H1 (cell line): Measurements from ENCODE around the gene PRLH.

Experiments used
- JUN ChIP-seq: IDR thresholded peaks from 2 replicates; pipeline ENCODE4 v1.6.1; 2011; ENCODE audit warnings: low read depth, mild to moderate bottlenecking, improper control_type of control experiment, low read length
- PHF8 ChIP-seq: fragments of 200-600 bp; sonication (generic); conservative IDR thresholded peaks from 2 replicates; pipeline ENCODE4 v1.7.1; 2012; ENCODE audit warnings: low read depth, mild to moderate bottlenecking, inconsistent platforms, low read length, moderate library complexity
- POLR2A ChIP-seq, 2 experiments: IDR thresholded peaks; 1 replicate in 1 of 2; 2 replicates in 1 of 2; pipeline ENCODE4 v1.6.1; 2011; ENCODE audit warnings: low read depth in 2 of 2, low read length in 2 of 2, mild to moderate bottlenecking in 2 of 2; ENCODE audit errors: control extremely low read depth in 1 of 2
- TF ChIP-seq, protein P1 (sequence below), 3 experiments: IDR thresholded peaks; 1 replicate in 2 of 3; 2 replicates in 1 of 3; pipeline versions ENCODE4 v1.5.1 to v1.6.1; 2011; ENCODE audit warnings: low read length in 3 of 3, mild to moderate bottlenecking in 3 of 3, inconsistent platforms in 2 of 3, low read depth in 1 of 3, moderate library complexity in 1 of 3; ENCODE audit not compliant: insufficient read depth in 1 of 3; ENCODE audit errors: control extremely low read depth in 1 of 3
- TF ChIP-seq, protein P2 (sequence below): IDR thresholded peaks from 2 replicates; pipeline ENCODE4 v1.6.1; 2011; ENCODE audit warnings: low read length, improper control_type of control experiment

DNA sequence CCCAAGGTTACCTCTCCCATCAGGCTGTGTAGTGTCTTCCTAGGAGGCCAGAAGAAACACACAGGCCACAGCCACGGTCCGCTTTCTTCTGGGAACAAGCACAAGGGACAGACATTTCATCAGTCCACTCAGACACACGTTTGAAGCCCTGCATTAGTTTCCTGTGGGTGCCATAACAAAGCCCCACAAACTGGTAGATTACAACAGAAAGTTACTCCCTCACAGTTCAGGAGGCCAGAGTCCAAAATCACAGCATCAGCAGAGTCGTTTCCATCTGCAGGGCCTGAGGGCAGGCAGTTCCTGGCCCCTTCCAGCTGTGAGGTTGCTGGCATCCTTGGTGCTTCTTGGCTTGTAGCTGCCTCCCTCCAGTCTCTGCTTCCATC is 8.8 kb upstream of the PRLH start:
- TF ChIP-seq, protein P1, sequence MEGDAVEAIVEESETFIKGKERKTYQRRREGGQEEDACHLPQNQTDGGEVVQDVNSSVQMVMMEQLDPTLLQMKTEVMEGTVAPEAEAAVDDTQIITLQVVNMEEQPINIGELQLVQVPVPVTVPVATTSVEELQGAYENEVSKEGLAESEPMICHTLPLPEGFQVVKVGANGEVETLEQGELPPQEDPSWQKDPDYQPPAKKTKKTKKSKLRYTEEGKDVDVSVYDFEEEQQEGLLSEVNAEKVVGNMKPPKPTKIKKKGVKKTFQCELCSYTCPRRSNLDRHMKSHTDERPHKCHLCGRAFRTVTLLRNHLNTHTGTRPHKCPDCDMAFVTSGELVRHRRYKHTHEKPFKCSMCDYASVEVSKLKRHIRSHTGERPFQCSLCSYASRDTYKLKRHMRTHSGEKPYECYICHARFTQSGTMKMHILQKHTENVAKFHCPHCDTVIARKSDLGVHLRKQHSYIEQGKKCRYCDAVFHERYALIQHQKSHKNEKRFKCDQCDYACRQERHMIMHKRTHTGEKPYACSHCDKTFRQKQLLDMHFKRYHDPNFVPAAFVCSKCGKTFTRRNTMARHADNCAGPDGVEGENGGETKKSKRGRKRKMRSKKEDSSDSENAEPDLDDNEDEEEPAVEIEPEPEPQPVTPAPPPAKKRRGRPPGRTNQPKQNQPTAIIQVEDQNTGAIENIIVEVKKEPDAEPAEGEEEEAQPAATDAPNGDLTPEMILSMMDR (IDR thresholded peaks at IDR 0.05; ENCODE audit: control extremely low read depth in 1 of 3, insufficient read depth in 1 of 3, low read depth in 1 of 3, low read length in 3 of 3) = no peak
- TF ChIP-seq POLR2A (IDR thresholded peaks at IDR 0.05; ENCODE audit: control extremely low read depth in 1 of 2, low read depth in 2 of 2, low read length in 2 of 2) (no peak), JUN (no peak), PHF8 (no peak)
- TF ChIP-seq, protein P2, sequence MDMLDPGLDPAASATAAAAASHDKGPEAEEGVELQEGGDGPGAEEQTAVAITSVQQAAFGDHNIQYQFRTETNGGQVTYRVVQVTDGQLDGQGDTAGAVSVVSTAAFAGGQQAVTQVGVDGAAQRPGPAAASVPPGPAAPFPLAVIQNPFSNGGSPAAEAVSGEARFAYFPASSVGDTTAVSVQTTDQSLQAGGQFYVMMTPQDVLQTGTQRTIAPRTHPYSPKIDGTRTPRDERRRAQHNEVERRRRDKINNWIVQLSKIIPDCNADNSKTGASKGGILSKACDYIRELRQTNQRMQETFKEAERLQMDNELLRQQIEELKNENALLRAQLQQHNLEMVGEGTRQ = no peak
